Astrocyte (in vitro differentiated cells and primary cell): ENCODE results near the gene DNAJC13.

Experiments used
- CTCF ChIP-seq: IDR thresholded peaks from 2 replicates; pipeline ENCODE4 v1.5.1; 2011; ENCODE audit warnings: low read depth, mild to moderate bottlenecking, inconsistent platforms, low read length, moderate library complexity; ENCODE audit not compliant: insufficient read depth
- EZH2 ChIP-seq: IDR thresholded peaks from 2 replicates; pipeline ENCODE4 v1.6.1; 2012; ENCODE audit warnings: mild to moderate bottlenecking, low read length, inconsistent platforms; ENCODE audit not compliant: insufficient read depth

DNA sequence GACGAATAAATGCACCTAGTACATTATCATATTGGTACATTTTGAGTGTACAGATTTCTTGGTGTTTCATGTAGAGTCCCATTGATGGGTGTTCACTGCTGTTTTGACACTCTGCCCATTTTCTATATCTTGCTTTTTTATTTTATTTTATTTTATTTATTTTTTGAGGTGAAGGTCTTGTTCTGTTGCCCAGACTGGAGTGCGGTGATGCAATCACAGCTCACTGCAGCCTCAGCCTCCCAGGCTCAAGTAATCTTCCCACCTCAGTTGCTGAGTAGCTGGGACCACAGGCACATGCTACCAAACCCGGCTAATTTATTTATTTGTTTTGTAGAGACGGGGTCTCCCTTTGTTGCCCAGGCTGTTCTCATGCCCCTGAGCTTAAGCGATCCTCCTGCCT is 44.2 kb downstream of the DNAJC13 start:
- TF ChIP-seq CTCF = no peak
- no peak for TF ChIP-seq EZH2
